GM12875 (cell line): ENCODE measurements around the gene DLGAP3.

ENCODE experiments used
- H3K4me3 ChIP-seq: one replicate; pipeline ENCODE4 v1.5.1; 2011; ENCODE audit warnings: low read depth, low read length, control low read depth
- TF ChIP-seq, protein P1 (sequence below): IDR thresholded peaks from 2 replicates; pipeline ENCODE4 v1.5.1; 2011; ENCODE audit warnings: low read depth, mild to moderate bottlenecking, control low read depth, inconsistent platforms, low read length, moderate library complexity, borderline replicate concordance; ENCODE audit not compliant: insufficient read depth

Gene DLGAP3

DNA sequence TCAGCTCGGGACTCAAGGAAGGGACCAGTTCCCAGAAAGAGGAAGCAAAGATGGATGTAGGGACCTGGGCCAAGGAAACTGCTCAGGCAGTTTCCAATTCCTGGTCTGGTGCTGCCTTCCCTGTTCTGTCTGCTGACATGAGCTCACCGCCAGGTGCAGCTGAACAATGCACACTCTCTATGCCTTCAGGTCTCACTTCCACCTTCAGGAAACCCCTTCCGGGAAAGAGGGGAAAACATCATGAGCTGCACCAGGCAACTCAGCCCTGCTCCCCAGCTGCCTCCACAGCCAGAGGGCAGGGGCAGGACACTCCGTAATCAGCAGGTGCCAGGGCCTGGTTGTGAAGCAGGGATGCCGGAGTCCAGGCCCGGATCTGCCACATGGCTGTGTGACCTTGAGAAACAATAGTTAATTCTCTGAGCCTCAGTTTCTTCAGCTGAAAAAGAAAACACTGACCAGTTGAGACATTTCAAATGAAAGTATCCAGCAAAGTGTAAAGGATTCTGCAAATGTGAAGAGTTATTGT, 97.7 kb downstream of the DLGAP3 start:
- TF ChIP-seq, protein P1, sequence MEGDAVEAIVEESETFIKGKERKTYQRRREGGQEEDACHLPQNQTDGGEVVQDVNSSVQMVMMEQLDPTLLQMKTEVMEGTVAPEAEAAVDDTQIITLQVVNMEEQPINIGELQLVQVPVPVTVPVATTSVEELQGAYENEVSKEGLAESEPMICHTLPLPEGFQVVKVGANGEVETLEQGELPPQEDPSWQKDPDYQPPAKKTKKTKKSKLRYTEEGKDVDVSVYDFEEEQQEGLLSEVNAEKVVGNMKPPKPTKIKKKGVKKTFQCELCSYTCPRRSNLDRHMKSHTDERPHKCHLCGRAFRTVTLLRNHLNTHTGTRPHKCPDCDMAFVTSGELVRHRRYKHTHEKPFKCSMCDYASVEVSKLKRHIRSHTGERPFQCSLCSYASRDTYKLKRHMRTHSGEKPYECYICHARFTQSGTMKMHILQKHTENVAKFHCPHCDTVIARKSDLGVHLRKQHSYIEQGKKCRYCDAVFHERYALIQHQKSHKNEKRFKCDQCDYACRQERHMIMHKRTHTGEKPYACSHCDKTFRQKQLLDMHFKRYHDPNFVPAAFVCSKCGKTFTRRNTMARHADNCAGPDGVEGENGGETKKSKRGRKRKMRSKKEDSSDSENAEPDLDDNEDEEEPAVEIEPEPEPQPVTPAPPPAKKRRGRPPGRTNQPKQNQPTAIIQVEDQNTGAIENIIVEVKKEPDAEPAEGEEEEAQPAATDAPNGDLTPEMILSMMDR: no peak
- H3K4me3 ChIP-seq: no peak overlapping the region

DNA sequence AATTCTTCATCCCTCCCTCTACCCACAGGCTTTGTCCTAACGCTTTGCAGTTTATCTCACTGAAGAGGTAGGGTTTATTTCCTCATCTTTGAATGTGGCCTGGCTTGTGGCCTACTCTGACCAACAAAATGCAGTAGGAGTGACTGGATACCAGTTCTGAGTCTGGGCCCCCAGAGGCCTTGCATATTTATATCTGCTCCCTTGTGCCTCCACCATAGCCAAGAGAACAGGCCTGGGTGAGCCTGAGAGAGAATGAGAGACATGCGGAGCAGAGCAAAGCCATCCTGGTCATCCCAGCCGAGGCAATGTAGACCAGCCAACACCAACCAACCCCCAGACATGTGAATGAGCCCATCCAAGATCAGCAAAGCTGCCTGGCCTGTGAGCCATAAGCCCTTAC, 100.2 kb downstream of the DLGAP3 start:
- TF ChIP-seq, protein P1: no peak
- H3K4me3 ChIP-seq: no peak overlapping the region

DNA sequence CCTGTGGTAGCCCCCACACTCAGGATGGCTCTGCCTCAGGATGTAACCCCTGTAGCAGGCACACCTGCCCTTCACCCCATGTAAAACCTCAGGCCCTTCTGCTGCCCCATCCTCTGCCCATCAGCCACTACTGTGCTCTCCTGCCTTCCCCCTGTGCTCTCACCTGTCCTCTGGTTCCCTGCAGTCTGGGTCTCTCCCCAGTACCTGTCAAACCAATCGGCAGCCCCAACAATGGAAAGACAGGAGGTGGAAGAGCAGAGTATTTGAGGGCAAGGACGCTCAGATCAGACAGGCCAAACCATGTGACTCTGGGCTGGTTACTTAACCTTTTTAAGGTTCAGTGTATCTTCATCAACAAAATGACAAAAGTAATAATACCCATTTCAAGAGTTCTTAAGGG, 100.8 kb downstream of the DLGAP3 start:
- TF ChIP-seq, protein P1: no peak
- H3K4me3 ChIP-seq: no peak overlapping the region

DNA sequence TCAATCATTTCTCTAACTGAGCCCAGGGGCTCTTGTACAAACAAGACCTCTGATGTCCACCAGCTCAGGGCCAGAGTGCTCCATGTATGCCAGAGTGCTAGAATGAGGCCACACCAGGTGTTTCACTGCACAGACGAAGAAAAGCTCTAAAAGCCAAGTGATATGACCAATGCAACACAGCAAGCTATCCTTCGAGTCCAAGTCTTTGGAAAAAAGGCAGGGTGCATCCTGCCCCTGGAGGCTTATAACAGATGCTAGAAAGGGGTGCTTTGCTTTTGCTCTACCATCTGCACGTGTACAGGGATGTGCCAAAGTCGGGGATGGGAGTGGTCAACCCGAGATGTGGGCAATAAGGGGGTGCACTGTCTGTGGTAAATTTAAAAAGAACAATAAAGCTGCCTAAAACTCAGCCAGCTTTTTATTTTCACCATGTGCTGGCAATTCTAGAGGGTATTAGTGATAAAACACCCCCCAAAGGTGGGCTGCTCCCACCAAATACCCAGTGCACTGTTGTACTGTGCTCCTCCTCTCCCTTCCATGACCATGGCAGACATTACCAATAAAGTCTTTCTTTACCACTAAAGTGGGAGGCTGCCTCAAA, 102.0 kb downstream of the DLGAP3 start:
- TF ChIP-seq, protein P1: no peak
- no peak overlapping the region for H3K4me3 ChIP-seq

- TF ChIP-seq, protein P1: no peak
- H3K4me3 ChIP-seq: no peak overlapping the region
Observed at GRCh38 chr1:34825455-34826091, 103.9 kb downstream of the DLGAP3 start.

DNA sequence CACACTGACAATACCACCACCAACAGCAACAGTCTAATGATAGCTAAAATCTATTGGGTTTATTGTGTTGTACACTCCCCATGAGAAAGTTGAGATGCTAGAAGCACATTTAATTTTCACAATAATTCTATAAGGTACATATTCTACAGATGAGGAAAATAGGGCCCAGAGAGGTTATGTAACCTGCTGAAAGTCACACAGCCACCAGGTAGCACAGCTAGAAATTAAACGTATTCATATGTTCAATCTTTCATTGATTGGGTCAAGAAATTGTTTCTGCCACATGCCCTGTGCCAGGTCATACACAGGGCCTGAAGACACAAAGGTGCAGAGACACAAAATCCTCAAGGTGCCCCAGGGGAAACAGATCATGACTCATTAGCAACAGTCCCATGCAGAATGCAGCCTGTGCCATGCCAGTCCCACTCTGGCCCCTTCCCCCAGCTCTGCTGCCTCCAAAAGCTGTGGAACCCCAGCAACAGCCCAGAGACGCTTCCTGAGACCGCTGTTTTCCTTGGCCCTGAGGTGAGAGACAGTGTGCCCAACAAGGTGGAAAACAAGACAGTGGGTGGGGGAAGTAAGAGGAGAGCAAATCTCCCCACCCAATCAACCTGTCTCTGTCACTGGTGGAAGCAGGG, 104.5 kb downstream of the DLGAP3 start:
- H3K4me3 ChIP-seq: no peak overlapping the region
- TF ChIP-seq, protein P1: no peak
